Parathyroid adenoma (tissue), 2 donors: ENCODE data around the gene RAPSN.

Experiments used
- H2AFZ ChIP-seq: fragments of 300-600 bp; sonication (generic); one replicate; pipeline ENCODE4 v1.7.0; 2017; ENCODE audit warnings: antibody characterized with exemption, mild to moderate bottlenecking
- H3K27ac ChIP-seq: fragments of 300-600 bp; sonication (generic); one replicate; pipeline ENCODE4 v1.7.0; 2017
- H3K27me3 ChIP-seq: fragments of 300-600 bp; sonication (generic); one replicate; pipeline ENCODE4 v1.7.0; 2017; ENCODE audit warnings: low read length; ENCODE audit not compliant: control insufficient read depth, insufficient read depth
- H3K36me3 ChIP-seq: fragments of 300-600 bp; sonication (generic); one replicate; pipeline ENCODE4 v1.7.0; 2017; ENCODE audit warnings: low read length; ENCODE audit not compliant: control insufficient read depth, insufficient read depth
- H3K4me1 ChIP-seq: fragments of 300-600 bp; sonication (generic); one replicate; pipeline ENCODE4 v1.7.0; 2017; ENCODE audit warnings: control low read depth
- H3K4me2 ChIP-seq: fragments of 300-600 bp; sonication (generic); one replicate; pipeline ENCODE4 v1.7.0; 2017; ENCODE audit warnings: low read length
- H3K4me3 ChIP-seq: fragments of 300-600 bp; sonication (generic); one replicate; pipeline ENCODE4 v1.7.0; 2017; ENCODE audit warnings: low read depth, low read length
- H3K79me2 ChIP-seq: fragments of 300-600 bp; sonication (generic); one replicate; pipeline ENCODE4 v1.7.0; 2017; ENCODE audit warnings: control low read depth
- H3K9ac ChIP-seq: fragments of 300-600 bp; sonication (generic); one replicate; pipeline ENCODE4 v1.7.0; 2017; ENCODE audit warnings: mild to moderate bottlenecking
- H3K9me3 ChIP-seq: fragments of 300-600 bp; sonication (generic); one replicate; pipeline ENCODE4 v1.7.0; 2017; ENCODE audit warnings: low read length; ENCODE audit not compliant: control insufficient read depth
- CTCF ChIP-seq: fragments of 300-600 bp; sonication (generic); IDR thresholded peaks from one replicate; pipeline ENCODE4 v1.7.0; 2017; ENCODE audit warnings: antibody characterized with exemption, mild to moderate bottlenecking
- donor health status: primary hyperparathyroidism.

Gene RAPSN

GRCh38 chr11:47434011-47434786 is 14.7 kb downstream of the RAPSN start:
- Histone ChIP-seq H3K9me3 (no peaks in the 10 kb centered on the region), H3K36me3 (no peaks in the 10 kb centered on the region), H3K4me2 (no peak overlapping the region), H3K4me1 (no peaks in the 10 kb centered on the region), H2AFZ (no peak overlapping the region), H3K27ac (no peak overlapping the region), H3K4me3 (no peak overlapping the region), H3K79me2 (no peaks in the 10 kb centered on the region), H3K9ac (no peak overlapping the region), H3K27me3 (no peaks in the 10 kb centered on the region)
- no peak for TF ChIP-seq CTCF

GRCh38 chr11:47433157-47433556 is 15.8 kb downstream of the RAPSN start:
- Histone ChIP-seq H3K79me2 (no peaks in the 10 kb centered on the region), H2AFZ (no peak overlapping the region), H3K4me3 (no peak overlapping the region), H3K27ac (no peak overlapping the region), H3K9ac (no peak overlapping the region), H3K36me3 (no peaks in the 10 kb centered on the region), H3K4me2 (no peak overlapping the region), H3K9me3 (no peaks in the 10 kb centered on the region), H3K4me1 (no peaks in the 10 kb centered on the region), H3K27me3 (no peaks in the 10 kb centered on the region)
- TF ChIP-seq CTCF = no peak

- no peak overlapping the region for H2AFZ ChIP-seq
- no peaks in the 10 kb centered on the region for H3K79me2 ChIP-seq
- no peaks in the 10 kb centered on the region for H3K9me3 ChIP-seq
- H3K4me2 ChIP-seq = no peak overlapping the region
- TF ChIP-seq CTCF = no peak
- no peaks in the 10 kb centered on the region for H3K36me3 ChIP-seq
- no peak overlapping the region for H3K4me3 ChIP-seq
- no peaks in the 10 kb centered on the region for H3K27me3 ChIP-seq
- no peak overlapping the region for H3K27ac ChIP-seq
- H3K4me1 ChIP-seq = no peaks in the 10 kb centered on the region
- no peak overlapping the region for H3K9ac ChIP-seq
These were observed 17.4 kb downstream of the RAPSN start for GRCh38 chr11:47431356-47432083.

DNA sequence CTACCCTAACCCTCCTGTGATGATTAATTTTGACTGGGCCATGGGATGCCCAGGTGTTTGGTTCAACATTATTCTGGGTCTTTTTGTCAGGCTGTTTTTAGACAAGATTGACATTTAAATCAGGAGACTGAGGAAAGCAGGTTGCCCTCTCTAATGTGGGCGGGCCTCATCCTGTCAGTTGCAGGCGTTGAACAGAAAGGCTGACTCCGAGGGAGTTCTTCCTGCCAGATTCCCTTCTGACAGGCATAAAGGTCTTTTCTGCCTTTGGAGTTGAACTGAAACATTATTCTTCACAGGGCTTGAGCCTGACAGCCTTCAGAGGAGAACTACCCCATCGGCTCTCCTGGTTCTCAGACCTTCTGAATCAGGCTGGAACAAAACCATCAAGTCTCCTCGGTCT is 18.4 kb downstream of the RAPSN start:
- no peaks in the 10 kb centered on the region for H3K36me3 ChIP-seq
- H3K79me2 ChIP-seq = no peaks in the 10 kb centered on the region
- H3K27ac ChIP-seq = no peak overlapping the region
- no peaks in the 10 kb centered on the region for H3K4me1 ChIP-seq
- no peak overlapping the region for H3K4me3 ChIP-seq
- H3K4me2 ChIP-seq = no peak overlapping the region
- H3K9ac ChIP-seq = no peak overlapping the region
- no peaks in the 10 kb centered on the region for H3K27me3 ChIP-seq
- H3K9me3 ChIP-seq = no peaks in the 10 kb centered on the region
- H2AFZ ChIP-seq = no peak overlapping the region
- no peak for TF ChIP-seq CTCF
